Testis (tissue), 3 donors: ENCODE measurements around the gene DGKZ. TPM values are rescaled to one million over a fixed set of nuclear protein-coding genes. Genes with fewer than 3 reads are reported as not detected.

Experiments
- DNase-seq: peaks from one replicate; pipeline ENCODE4 v3.0.0-alpha.2; 2019
- H3K27ac ChIP-seq, 2 donors: fragments of 200-600 bp; sonication (generic); one replicate each; pipeline ENCODE4 v1.5.1; 2019
- H3K27me3 ChIP-seq: fragments of 200-600 bp; sonication (generic); one replicate; pipeline ENCODE4 v1.5.1; 2019
- H3K36me3 ChIP-seq: fragments of 200-600 bp; sonication (generic); one replicate; pipeline ENCODE4 v1.5.1; 2017; ENCODE audit warnings: low read depth; ENCODE audit errors: missing control alignments
- H3K4me1 ChIP-seq: fragments of 200-600 bp; sonication (generic); one replicate; pipeline ENCODE4 v1.5.1; 2019
- H3K4me3 ChIP-seq, 2 donors: fragments of 200-600 bp; sonication (generic); one replicate each; pipeline ENCODE4 v1.5.1; 2017 to 2019
- H3K9me3 ChIP-seq: fragments of 200-600 bp; sonication (generic); one replicate; pipeline ENCODE4 v1.5.1; 2017
- CTCF ChIP-seq, 3 experiments: fragments of 450-650 bp in 2 of 3; fragments of 200-600 bp in 1 of 3; sonication (generic) in 1 of 3; IDR thresholded peaks; one replicate each; pipeline ENCODE4 v1.5.1; 2016 to 2019; ENCODE audit warnings: antibody characterized with exemption in 3 of 3, mild to moderate bottlenecking in 2 of 3, moderate library complexity in 1 of 3
- POLR2A ChIP-seq: fragments of 450-650 bp; IDR thresholded peaks from one replicate; pipeline ENCODE4 v1.6.1; 2017; ENCODE audit warnings: antibody characterized with exemption, mild to moderate bottlenecking, moderate library complexity
- WGBS, 2 donors: methylation state at CpG; one replicate each; pipeline ENCODE4 v1.1.5; 2018; 5-methylcytosine and 5-hydroxymethylcytosine counted together
- intact Hi-C: fragments of 100-400 bp; cut with DNase I; formaldehyde crosslinking; loops from one replicate; pipeline ENCODE4 v1.15.1; 2023; ENCODE audit warnings: low total_unique reads
- polyA plus RNA-seq: library from polyadenylated mRNA; stranded (reverse); fragments of 350-450 nt; fragmentation: Illumina TruSeq; extraction: RNeasy Lipid Tissue Mini Kit (QIAGEN cat#74804); gene quantifications from one replicate; pipeline ENCODE4 v1.2.3, GENCODE V29; 2014; ENCODE audit warnings: low read depth, low replicate concordance; ENCODE audit not compliant: insufficient read depth
- total RNA-seq, 2 donors: library from RNA; depleted of rRNA; stranded (reverse); fragments of >200 nt; gene quantifications; one replicate each; pipeline ENCODE4 v1.2.3, GENCODE V29; 2016

Gene DGKZ
- total and polyA plus RNA-seq, 3 donors from 2014 or later = 33.8 to 104 (median 67.2) TPM

GRCh38 chr11:46383404-46383758 lies 36.1 kb downstream of the DGKZ start:
- no peaks in the 10 kb centered on the region for H3K27me3 ChIP-seq
- TF ChIP-seq POLR2A (no peak), CTCF (IDR thresholded peaks at IDR 0.05) (no peak)

GRCh38 chr11:46383974-46384701 lies 36.9 kb downstream of the DGKZ start:
- DNase-seq = no peak
- WGBS, 2 donors = 93 to 95% methylated on average over 5 to 12 of the region's 12 CpGs
- no peak for TF ChIP-seq POLR2A
- no peak for TF ChIP-seq CTCF (IDR thresholded peaks at IDR 0.05)
- Histone ChIP-seq H3K27me3 (no peaks in the 10 kb centered on the region), H3K27ac (no peak overlapping the region), H3K9me3 (no peaks in the 10 kb centered on the region), H3K36me3 (no peaks in the 10 kb centered on the region), H3K4me3 (no peak overlapping the region), H3K4me1 (peaks cover 23% of the 10 kb centered on the region)
- intact Hi-C loops = no loop called here

More at GRCh38 chr11:46383404-46383758, 36.1 kb downstream of the DGKZ start:
- Histone ChIP-seq H3K4me1 (peaks cover 16% of the 10 kb centered on the region), H3K36me3 (no peaks in the 10 kb centered on the region), H3K9me3 (no peaks in the 10 kb centered on the region), H3K4me3 (no peak overlapping the region), H3K27ac (no peak overlapping the region)
- 78 to 84% methylated on average over 7 of the region's 7 CpGs for WGBS, 2 donors
- intact Hi-C loops = no loop called here
- no peak for DNase-seq

GRCh38 chr11:46385169-46386004 lies 38.1 kb downstream of the DGKZ start:
- WGBS, 2 donors = 97% methylated on average over 30 to 47 of the region's 47 CpGs

GRCh38 chr11:46386005-46386578 lies 38.8 kb downstream of the DGKZ start:
- WGBS, 2 donors = 95 to 97% methylated on average over 21 to 22 of the region's 25 CpGs
- no peak overlapping the region for H3K4me3 ChIP-seq
- no peaks in the 10 kb centered on the region for H3K27me3 ChIP-seq
- intact Hi-C loops = no loop called here
- DNase-seq = no peak
- H3K27ac ChIP-seq = no peak overlapping the region
- TF ChIP-seq CTCF (IDR thresholded peaks at IDR 0.05) = no peak
- TF ChIP-seq POLR2A = no peak
- no peaks in the 10 kb centered on the region for H3K9me3 ChIP-seq
- H3K4me1 ChIP-seq = peaks cover 28% of the 10 kb centered on the region
- H3K36me3 ChIP-seq = no peaks in the 10 kb centered on the region

More at GRCh38 chr11:46385169-46386004, 38.1 kb downstream of the DGKZ start:
- H3K9me3 ChIP-seq = no peaks in the 10 kb centered on the region
- H3K27ac ChIP-seq = no peak overlapping the region
- no peak for TF ChIP-seq CTCF (IDR thresholded peaks at IDR 0.05)
- no peak for TF ChIP-seq POLR2A
- no peak for DNase-seq
- no peaks in the 10 kb centered on the region for H3K27me3 ChIP-seq
- H3K36me3 ChIP-seq = no peaks in the 10 kb centered on the region
- H3K4me1 ChIP-seq = peaks cover 30% of the 10 kb centered on the region
- H3K4me3 ChIP-seq = no peak overlapping the region
- intact Hi-C loops = no loop called here
